Gastrocnemius medialis (tissue), 4 donors: ENCODE measurements around the gene MAP6D1.

ENCODE experiments used
- POLR2A ChIP-seq, 2 donors: fragments of 450-650 bp; IDR thresholded peaks; one replicate each; pipeline ENCODE4 v1.6.1; 2017; ENCODE audit warnings: antibody characterized with exemption in 2 of 2, mild to moderate bottlenecking in 2 of 2, moderate library complexity in 2 of 2
- TF ChIP-seq, protein P1 (sequence below), 5 experiments: fragments of 450-650 bp in 3 of 5; fragments of 200-600 bp in 2 of 5; sonication (generic) in 2 of 5; IDR thresholded peaks in 4 of 5; conservative IDR thresholded peaks in 1 of 5; 1 replicate in 4 of 5; 2 replicates in 1 of 5; pipeline ENCODE4 v1.5.1; 2016 to 2019; ENCODE audit warnings: antibody characterized with exemption in 5 of 5, mild to moderate bottlenecking in 3 of 5, moderate library complexity in 3 of 5

DNA sequence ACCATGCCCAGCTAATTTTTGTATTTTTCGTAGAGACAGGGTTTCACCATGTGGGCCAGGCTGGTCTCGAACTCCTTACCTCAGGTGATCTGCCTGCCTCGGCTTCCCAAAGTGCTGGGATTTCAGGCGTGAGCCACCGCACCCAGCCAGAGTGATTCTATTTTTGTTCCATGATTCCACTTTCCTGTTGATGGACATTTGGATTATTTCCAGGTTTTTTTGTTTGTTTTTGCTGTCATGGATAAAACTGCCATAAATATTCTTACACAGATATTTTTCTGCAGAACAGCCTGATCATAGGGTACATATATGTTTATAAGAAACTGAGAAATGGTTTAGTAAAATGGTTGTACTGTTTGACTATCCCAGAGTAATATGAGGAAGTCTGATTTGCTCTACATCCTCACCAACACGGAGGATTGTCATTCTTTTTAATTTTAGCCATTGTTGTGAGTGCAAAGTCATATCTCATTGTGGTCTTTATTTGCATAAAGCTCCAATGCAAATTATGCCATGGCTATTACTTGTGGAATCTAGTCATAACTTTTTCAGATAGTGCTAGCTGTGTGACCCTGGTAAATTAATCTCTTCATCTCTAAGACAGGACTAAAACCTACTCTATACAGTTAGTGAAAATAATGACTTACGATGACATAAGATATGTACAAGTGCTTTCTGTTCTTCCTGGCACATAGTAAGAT, 42.7 kb downstream of the MAP6D1 start:
- TF ChIP-seq, protein P1, sequence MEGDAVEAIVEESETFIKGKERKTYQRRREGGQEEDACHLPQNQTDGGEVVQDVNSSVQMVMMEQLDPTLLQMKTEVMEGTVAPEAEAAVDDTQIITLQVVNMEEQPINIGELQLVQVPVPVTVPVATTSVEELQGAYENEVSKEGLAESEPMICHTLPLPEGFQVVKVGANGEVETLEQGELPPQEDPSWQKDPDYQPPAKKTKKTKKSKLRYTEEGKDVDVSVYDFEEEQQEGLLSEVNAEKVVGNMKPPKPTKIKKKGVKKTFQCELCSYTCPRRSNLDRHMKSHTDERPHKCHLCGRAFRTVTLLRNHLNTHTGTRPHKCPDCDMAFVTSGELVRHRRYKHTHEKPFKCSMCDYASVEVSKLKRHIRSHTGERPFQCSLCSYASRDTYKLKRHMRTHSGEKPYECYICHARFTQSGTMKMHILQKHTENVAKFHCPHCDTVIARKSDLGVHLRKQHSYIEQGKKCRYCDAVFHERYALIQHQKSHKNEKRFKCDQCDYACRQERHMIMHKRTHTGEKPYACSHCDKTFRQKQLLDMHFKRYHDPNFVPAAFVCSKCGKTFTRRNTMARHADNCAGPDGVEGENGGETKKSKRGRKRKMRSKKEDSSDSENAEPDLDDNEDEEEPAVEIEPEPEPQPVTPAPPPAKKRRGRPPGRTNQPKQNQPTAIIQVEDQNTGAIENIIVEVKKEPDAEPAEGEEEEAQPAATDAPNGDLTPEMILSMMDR (IDR thresholded peaks at IDR 0.05 in 4 of 5, conservative IDR thresholded peaks at IDR 0.05 in 1 of 5): no peak
- TF ChIP-seq POLR2A (IDR thresholded peaks at IDR 0.05): no peak
